Fibroblast of lung (primary cell): Measurements from ENCODE around the gene TINCR.

Source experiments
- EZH2 ChIP-seq: IDR thresholded peaks from 2 replicates; pipeline ENCODE4 v1.5.1; 2012; ENCODE audit warnings: low read length, control low read depth, mild to moderate bottlenecking; ENCODE audit errors: missing control alignments
- TF ChIP-seq, protein P1 (sequence below), 2 donors: IDR thresholded peaks in 1 of 2; conservative IDR thresholded peaks in 1 of 2; 1 replicate in 1 of 2; 2 replicates in 1 of 2; pipeline ENCODE4 v1.5.1; 2011 to 2012; ENCODE audit warnings: low read length in 2 of 2, control low read depth in 1 of 2, inconsistent platforms in 1 of 2, low read depth in 1 of 2, mild to moderate bottlenecking in 1 of 2

GRCh38 chr19:5575590-5575989 lies 7.8 kb upstream of the TINCR start:
- TF ChIP-seq, protein P1, sequence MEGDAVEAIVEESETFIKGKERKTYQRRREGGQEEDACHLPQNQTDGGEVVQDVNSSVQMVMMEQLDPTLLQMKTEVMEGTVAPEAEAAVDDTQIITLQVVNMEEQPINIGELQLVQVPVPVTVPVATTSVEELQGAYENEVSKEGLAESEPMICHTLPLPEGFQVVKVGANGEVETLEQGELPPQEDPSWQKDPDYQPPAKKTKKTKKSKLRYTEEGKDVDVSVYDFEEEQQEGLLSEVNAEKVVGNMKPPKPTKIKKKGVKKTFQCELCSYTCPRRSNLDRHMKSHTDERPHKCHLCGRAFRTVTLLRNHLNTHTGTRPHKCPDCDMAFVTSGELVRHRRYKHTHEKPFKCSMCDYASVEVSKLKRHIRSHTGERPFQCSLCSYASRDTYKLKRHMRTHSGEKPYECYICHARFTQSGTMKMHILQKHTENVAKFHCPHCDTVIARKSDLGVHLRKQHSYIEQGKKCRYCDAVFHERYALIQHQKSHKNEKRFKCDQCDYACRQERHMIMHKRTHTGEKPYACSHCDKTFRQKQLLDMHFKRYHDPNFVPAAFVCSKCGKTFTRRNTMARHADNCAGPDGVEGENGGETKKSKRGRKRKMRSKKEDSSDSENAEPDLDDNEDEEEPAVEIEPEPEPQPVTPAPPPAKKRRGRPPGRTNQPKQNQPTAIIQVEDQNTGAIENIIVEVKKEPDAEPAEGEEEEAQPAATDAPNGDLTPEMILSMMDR (conservative IDR thresholded peaks at IDR 0.05 in 1 of 2, IDR thresholded peaks at IDR 0.05 in 1 of 2; ENCODE audit: low read depth in 1 of 2, low read length in 2 of 2) = no peak
- no peak for TF ChIP-seq EZH2
